ENCODE results near the gene MYBPC2.

DNA sequence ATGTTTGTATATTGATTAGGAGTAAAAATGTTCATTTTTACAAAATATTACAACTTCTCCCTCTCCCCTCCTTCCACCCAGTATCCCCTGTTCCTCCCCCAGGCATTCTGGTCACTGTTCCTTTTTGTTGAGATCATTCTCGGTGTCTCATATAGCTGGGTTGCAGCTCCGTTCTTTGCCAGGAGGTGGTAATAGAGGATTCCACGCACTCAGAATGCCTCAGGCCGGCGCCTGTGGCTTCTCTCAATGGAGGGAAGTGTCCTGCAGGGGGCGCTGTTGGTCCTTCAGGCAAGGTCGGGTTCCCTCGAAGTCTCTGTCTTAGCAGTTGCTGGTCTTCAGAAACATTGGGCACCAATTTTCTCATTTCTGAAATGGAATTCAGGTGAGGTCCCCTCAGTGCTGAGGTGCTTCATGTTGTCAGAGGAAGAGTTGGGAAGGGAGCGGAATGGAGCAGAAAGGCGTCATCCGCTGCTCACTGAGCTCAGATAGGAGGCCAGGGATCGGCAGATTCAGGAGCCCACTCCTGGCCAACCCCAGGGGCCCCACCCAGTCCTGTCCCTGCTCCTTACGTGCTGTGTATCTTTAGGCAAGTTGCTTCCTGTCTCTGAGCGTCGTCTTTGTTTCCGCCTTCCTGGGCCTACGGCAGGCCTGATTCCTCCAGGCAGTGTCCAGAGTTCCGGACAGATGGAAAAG is 54.3 kb downstream of the MYBPC2 start:
- TF ChIP-seq POLR2AphosphoS5 (IDR thresholded peaks at IDR 0.05; ENCODE audit: insufficient read depth, low read depth, low read length) (no peak), POLR2A (IDR thresholded peaks at IDR 0.05; ENCODE audit: low read depth, low read length) (no peak), EZH2 (IDR thresholded peaks at IDR 0.05; ENCODE audit: borderline replicate concordance, low read depth, low read length, severe bottlenecking) (no peak), JUN (IDR thresholded peaks at IDR 0.05; ENCODE audit: borderline replicate concordance, insufficient read depth, insufficient read length, low read depth) (no peak)
- TF ChIP-seq, protein P1, sequence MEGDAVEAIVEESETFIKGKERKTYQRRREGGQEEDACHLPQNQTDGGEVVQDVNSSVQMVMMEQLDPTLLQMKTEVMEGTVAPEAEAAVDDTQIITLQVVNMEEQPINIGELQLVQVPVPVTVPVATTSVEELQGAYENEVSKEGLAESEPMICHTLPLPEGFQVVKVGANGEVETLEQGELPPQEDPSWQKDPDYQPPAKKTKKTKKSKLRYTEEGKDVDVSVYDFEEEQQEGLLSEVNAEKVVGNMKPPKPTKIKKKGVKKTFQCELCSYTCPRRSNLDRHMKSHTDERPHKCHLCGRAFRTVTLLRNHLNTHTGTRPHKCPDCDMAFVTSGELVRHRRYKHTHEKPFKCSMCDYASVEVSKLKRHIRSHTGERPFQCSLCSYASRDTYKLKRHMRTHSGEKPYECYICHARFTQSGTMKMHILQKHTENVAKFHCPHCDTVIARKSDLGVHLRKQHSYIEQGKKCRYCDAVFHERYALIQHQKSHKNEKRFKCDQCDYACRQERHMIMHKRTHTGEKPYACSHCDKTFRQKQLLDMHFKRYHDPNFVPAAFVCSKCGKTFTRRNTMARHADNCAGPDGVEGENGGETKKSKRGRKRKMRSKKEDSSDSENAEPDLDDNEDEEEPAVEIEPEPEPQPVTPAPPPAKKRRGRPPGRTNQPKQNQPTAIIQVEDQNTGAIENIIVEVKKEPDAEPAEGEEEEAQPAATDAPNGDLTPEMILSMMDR (IDR thresholded peaks at IDR 0.05; ENCODE audit: extremely low read depth in 1 of 2, insufficient read depth in 1 of 2, low read depth in 1 of 2, low read length in 2 of 2) = peak; percentile 48 to 65
- TF ChIP-seq, protein P2, sequence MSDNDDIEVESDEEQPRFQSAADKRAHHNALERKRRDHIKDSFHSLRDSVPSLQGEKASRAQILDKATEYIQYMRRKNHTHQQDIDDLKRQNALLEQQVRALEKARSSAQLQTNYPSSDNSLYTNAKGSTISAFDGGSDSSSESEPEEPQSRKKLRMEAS (IDR thresholded peaks at IDR 0.05; ENCODE audit: insufficient read depth, insufficient read length) = no peak
